Measurements from ENCODE around the gene SPRYD7. TPM values are rescaled to one million over a fixed set of nuclear protein-coding genes. Genes with fewer than 3 reads are reported as not detected.

SPRYD7 gene
- total RNA-seq, 1 experiment from 2014 or later = 8.4 TPM

GRCh38 chr13:49869519-49869918 is 66.6 kb downstream of the SPRYD7 start:
- DNase-seq (ENCODE audit: low spot score) = no peak
- in situ Hi-C loops (cut with HindIII; ENCODE audit: low sequenced_read_pairs) = no loop called here

- in situ Hi-C loops (cut with HindIII; ENCODE audit: low sequenced_read_pairs) = no loop called here
- DNase-seq (ENCODE audit: low spot score) = no peak
Measured at GRCh38 chr13:49867834-49868233, 68.3 kb downstream of the SPRYD7 start.

- in situ Hi-C loops (cut with HindIII; ENCODE audit: low sequenced_read_pairs) = no loop called here
- DNase-seq (ENCODE audit: low spot score) = no peak
Measured at GRCh38 chr13:49865218-49865617, 70.9 kb downstream of the SPRYD7 start.

GRCh38 chr13:49864509-49864908 is 71.6 kb downstream of the SPRYD7 start:
- in situ Hi-C loops (cut with HindIII; ENCODE audit: low sequenced_read_pairs) = no loop called here
- no peak for DNase-seq (ENCODE audit: low spot score)

Other genes starting within 250 kb of the SPRYD7 start
- 116 and 197 TPM in 2 replicates for gene EBPL, start 244.9 kb downstream of the SPRYD7 start, total RNA-seq (2014; rRNA removed; shearing (Covaris generic))
- gene KPNA3, start 143.7 kb downstream of the SPRYD7 start, total RNA-seq (2014; rRNA removed; shearing (Covaris generic)) = 15.0 and 26.4 TPM in 2 replicates
- gene TRIM13, start 60.7 kb upstream of the SPRYD7 start, total RNA-seq (2014; rRNA removed; shearing (Covaris generic)) = 3.6 and 11.9 TPM in 2 replicates
- 0.92 TPM in 1 of 2 replicates, not detected in the other for gene KCNRG, start 79.1 kb upstream of the SPRYD7 start, total RNA-seq (2014; rRNA removed; shearing (Covaris generic))

Measured in G401 (cell line).